Kidney (tissue), 22 donors: ENCODE results near the gene TOGARAM2. TPM values are rescaled to one million over a fixed set of nuclear protein-coding genes. Genes with fewer than 3 reads are reported as not detected.

Source experiments
- DNase-seq, 5 donors: peaks; one replicate each; pipeline ENCODE4 v3.0.0-alpha.2; 2013 to 2020
- FAIRE-seq: peaks from 2 replicates; lab custom pipeline; 2012; peaks lifted over from hg19 to GRCh38; lab: Jason Lieb, UNC
- H3K27ac ChIP-seq, 2 donors: one replicate each; pipeline ENCODE4 v1.7.0; 2013; ENCODE audit warnings: low read depth in 2 of 2, low read length in 2 of 2, inconsistent platforms in 1 of 2
- H3K27me3 ChIP-seq: one replicate; pipeline ENCODE4 v1.7.1; 2013; ENCODE audit warnings: low read length, inconsistent platforms; ENCODE audit not compliant: control insufficient read depth, insufficient read depth
- H3K36me3 ChIP-seq, 3 donors: one replicate each; pipeline versions ENCODE4 v1.7.0 to v1.7.1; 2013; ENCODE audit warnings: low read length in 3 of 3, control low read depth in 1 of 3, inconsistent platforms in 1 of 3; ENCODE audit not compliant: insufficient read depth in 3 of 3, control insufficient read depth in 2 of 3
- H3K4me1 ChIP-seq, 3 donors: one replicate each; pipeline versions ENCODE4 v1.7.0 to v1.7.1; 2013; ENCODE audit warnings: low read length in 3 of 3, inconsistent platforms in 1 of 3, low read depth in 1 of 3; ENCODE audit not compliant: control insufficient read depth in 2 of 3, insufficient read depth in 2 of 3
- H3K4me3 ChIP-seq, 3 donors: one replicate each; pipeline versions ENCODE4 v1.7.0 to v1.8.1; 2013; ENCODE audit warnings: low read length in 3 of 3, control low read depth in 1 of 3, inconsistent platforms in 1 of 3
- H3K9ac ChIP-seq, 3 donors: one replicate each; pipeline versions ENCODE4 v1.7.0 to v1.7.1; 2013; ENCODE audit warnings: low read length in 3 of 3, control low read depth in 1 of 3, inconsistent platforms in 1 of 3
- H3K9me3 ChIP-seq, 3 donors: one replicate each; pipeline versions ENCODE4 v1.7.0 to v1.7.1; 2013; ENCODE audit warnings: low read length in 3 of 3, control low read depth in 1 of 3, inconsistent platforms in 1 of 3; ENCODE audit not compliant: control insufficient read depth in 2 of 3, insufficient read depth in 1 of 3
- CTCF ChIP-seq: IDR thresholded peaks from 3 replicates; pipeline ENCODE4 v1.5.1; 2012; ENCODE audit warnings: mild to moderate bottlenecking, moderate library complexity, borderline replicate concordance; ENCODE audit not compliant: insufficient read depth; ENCODE audit errors: extremely low read depth
- intact Hi-C: fragments of 100-400 bp; cut with DNase I; formaldehyde crosslinking; loops from one replicate; pipeline ENCODE4 v1.11.1; 2022
- long read RNA-seq, 10 donors: library from polyadenylated mRNA in 1 of 10; unstranded in 1 of 10; transcript quantifications; one replicate each; pipeline ENCODE4 v2.0.0 and lab custom pipeline, GENCODE V29; 2021 to 2026
- polyA plus RNA-seq: library from polyadenylated mRNA; stranded (reverse); fragments of 350-450 nt; fragmentation: Illumina TruSeq; extraction: RNeasy Lipid Tissue Mini Kit (QIAGEN cat#74804); gene quantifications from one replicate; pipeline ENCODE4 v1.2.3, GENCODE V29; 2014; ENCODE audit warnings: low read depth, low replicate concordance; ENCODE audit not compliant: insufficient read depth
- total RNA-seq: library from RNA; stranded (reverse); fragmentation: NEBNext Ultra II Directional; extraction: Animal tissue kit (Norgen Biotek cat#: 25700); gene quantifications from one replicate; pipeline ENCODE4 v1.2.1, GENCODE V29; 2021
- donor health status: control.
- donor health status: control.
- donor health status: control.
- donor health status: control.
- donor health status: control.
- donor health status: DM: yes; HTN: yes; CAD: no.
- donor health status: Normal renal cell carcinoma (clear cell type).

TOGARAM2 gene
- total RNA-seq (0.60 TPM), polyA plus RNA-seq (1.4 TPM)
- long read RNA-seq, donor 1, result 0 reads
- long read RNA-seq, donor 2, result 0 reads
- long read RNA-seq, donor 3, result 0 reads
- long read RNA-seq, donor 4, result 0 reads
- long read RNA-seq, donor 5, result 0 reads
- long read RNA-seq, donor 6, result 0 reads
- long read RNA-seq, donor 7, partial matches to known transcripts, result 0 of 1 reads
- long read RNA-seq, donor 7, other reads (novel, unspliced or antisense), result 1 of 1 reads
- long read RNA-seq, donor 8, result 0 reads
- long read RNA-seq, donor 9, result 0 reads
- long read RNA-seq, donor 10, result 0 reads

DNA sequence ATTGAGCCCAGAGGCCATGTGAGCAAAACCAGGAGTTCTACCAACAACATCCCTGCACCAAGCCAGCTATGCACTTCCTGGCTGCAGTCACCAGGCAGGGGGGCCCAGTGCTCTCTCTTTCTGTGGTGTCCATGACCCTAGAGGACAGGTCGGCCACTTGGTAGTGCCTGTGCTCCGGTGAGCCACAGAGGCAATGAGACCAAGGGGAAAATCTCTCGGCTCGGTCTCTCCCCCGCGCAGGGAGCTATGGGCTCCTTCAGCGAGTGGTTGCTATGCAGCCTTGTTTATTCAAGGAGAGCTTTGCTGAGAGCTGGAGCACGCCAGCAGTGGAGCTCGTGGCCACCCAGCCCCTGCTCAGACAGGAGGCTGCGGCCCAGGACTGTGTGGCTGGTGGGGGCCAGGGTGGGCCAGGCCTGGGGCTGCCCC lies at the start of gene TOGARAM2:
Gene TOGARAM2, plus strand, starts transcription at position 283 of the 426 bp plus-strand sequence. CDS start 13,537 bp downstream, outside the sequence.
- Histone ChIP-seq H3K4me1 (peaks cover 0 to 2% (median 0%) of the 10 kb centered on the region in 3 donors), H3K9ac (no peak within 1 kb of the TSS), H3K9me3 (no peaks in the 10 kb centered on the region), H3K27me3 (no peaks in the 10 kb centered on the region), H3K36me3 (no peaks in the 10 kb centered on the region), H3K27ac (peak within 1 kb of the TSS in 1 of 2 donors; percentile 32), H3K4me3 (no peak within 1 kb of the TSS)
- no peak for FAIRE-seq
- TF ChIP-seq CTCF, result no peak
- intact Hi-C loops, result no loop called here
- DNase-seq, result peak in 4 of 5 donors; percentile 77 to 88 (median 83)

DNA sequence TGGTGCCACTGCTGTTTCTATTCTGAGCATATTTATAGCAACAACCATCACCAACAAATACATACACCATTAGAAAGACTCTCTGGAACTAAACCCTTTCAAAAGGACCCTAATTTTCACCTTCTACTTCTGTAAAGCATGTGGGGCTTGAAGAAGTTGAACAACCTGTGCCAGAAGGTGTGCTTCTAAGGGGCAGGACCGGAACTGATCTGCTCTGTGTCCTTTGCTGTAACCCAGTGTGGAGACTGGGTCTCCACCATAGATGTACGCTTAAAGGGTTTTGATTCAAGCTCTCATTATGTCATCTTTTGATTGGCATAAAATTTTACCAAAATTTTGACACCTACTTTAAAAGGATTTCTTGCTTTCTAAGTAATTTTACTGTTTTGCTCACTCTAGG lies 46.3 kb upstream of the TOGARAM2 start:
- DNase-seq (no peak), FAIRE-seq (no peak)
- intact Hi-C loops, result no loop called here
- H3K27me3 ChIP-seq, result no peaks in the 10 kb centered on the region
- H3K4me3 ChIP-seq, result no peak overlapping the region
- H3K4me1 ChIP-seq, result no peaks in the 10 kb centered on the region
- no peaks in the 10 kb centered on the region for H3K9me3 ChIP-seq
- H3K36me3 ChIP-seq, result peaks cover 3 to 35% (median 18%) of the 10 kb centered on the region in 3 donors
- no peak overlapping the region for H3K27ac ChIP-seq
- no peak for TF ChIP-seq CTCF
- H3K9ac ChIP-seq, result no peak overlapping the region

DNA sequence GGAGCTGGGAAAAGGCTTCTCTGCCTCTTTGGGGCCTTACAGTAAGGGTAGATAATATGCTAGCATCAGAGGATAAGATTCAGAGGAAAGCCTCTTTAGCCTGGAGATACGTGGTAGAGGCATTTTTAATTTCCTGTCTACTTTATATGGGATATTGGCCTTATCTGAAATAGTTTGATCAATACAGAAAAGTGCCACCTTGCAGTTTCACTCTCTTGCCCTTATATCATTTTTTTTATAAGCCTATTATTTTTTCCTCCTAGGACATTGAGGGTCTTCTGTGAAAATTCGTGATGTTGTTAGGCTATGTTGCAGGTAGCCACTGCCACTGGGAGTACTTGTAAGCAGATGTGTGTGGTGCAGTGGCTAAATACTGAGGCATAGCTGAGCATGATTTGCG lies 40.1 kb upstream of the TOGARAM2 start:
- Histone ChIP-seq H3K4me1 (no peaks in the 10 kb centered on the region), H3K9ac (no peak overlapping the region), H3K9me3 (no peaks in the 10 kb centered on the region), H3K27me3 (no peaks in the 10 kb centered on the region), H3K27ac (no peak overlapping the region), H3K4me3 (no peak overlapping the region), H3K36me3 (peaks cover 8 to 57% (median 13%) of the 10 kb centered on the region in 3 donors)
- intact Hi-C loops, result no loop called here
- FAIRE-seq (no peak), DNase-seq (no peak)
- TF ChIP-seq CTCF, result no peak
